ENCODE measurements around the gene PLPP6.

PLPP6 gene

DNA sequence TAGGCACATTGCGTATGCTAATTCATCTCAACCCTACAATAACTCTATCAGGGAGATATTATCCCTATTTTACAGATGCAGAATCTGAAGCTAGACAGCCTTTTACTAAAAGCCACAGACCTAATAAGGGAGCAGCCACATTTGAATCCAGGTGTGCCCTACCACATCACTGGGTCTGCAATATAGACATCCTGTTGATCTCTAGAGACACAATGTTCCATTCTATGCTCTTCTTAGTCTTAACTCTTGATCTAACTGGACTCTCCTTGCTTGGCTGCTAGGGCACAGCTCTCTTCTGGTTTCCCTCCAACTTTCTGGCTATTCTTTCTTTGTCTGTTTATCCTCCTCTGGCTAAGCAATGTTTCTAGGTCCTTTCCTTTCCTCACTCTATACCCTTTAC lies 5.6 kb downstream of the PLPP6 start:
- H3K4me3 ChIP-seq (replicated peaks in 1 of 2; ENCODE audit: low read depth in 2 of 2, low read length in 2 of 2): no peak overlapping the region
- TF ChIP-seq, protein P1, sequence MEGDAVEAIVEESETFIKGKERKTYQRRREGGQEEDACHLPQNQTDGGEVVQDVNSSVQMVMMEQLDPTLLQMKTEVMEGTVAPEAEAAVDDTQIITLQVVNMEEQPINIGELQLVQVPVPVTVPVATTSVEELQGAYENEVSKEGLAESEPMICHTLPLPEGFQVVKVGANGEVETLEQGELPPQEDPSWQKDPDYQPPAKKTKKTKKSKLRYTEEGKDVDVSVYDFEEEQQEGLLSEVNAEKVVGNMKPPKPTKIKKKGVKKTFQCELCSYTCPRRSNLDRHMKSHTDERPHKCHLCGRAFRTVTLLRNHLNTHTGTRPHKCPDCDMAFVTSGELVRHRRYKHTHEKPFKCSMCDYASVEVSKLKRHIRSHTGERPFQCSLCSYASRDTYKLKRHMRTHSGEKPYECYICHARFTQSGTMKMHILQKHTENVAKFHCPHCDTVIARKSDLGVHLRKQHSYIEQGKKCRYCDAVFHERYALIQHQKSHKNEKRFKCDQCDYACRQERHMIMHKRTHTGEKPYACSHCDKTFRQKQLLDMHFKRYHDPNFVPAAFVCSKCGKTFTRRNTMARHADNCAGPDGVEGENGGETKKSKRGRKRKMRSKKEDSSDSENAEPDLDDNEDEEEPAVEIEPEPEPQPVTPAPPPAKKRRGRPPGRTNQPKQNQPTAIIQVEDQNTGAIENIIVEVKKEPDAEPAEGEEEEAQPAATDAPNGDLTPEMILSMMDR (IDR thresholded peaks at IDR 0.05; ENCODE audit: low read depth, low read length): no peak
- DNase-seq (ENCODE audit: low read depth in 2 of 2): no peak

DNA sequence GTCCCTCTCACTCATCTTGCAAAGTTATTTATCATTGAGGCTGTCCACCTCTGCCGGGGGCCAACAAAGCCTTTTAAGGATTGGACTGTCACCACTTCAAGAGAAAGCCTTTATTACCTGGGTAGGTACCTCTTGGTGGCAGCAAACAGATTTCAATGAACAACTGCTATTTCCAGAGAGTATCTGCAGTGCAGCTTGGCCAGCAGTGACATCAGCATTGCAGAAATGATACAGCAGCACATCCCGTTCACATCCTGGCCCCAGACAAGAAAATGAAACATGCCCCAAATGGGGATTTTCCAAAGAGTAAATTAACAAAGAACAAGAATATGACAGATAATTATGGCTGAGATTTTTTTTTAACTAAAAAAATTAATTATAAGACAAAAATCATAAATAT lies 6.5 kb downstream of the PLPP6 start:
- H3K4me3 ChIP-seq (replicated peaks in 1 of 2; ENCODE audit: low read depth in 2 of 2, low read length in 2 of 2): no peak overlapping the region
- DNase-seq (ENCODE audit: low read depth in 2 of 2): no peak
- TF ChIP-seq, protein P1 (IDR thresholded peaks at IDR 0.05; ENCODE audit: low read depth, low read length): no peak

DNA sequence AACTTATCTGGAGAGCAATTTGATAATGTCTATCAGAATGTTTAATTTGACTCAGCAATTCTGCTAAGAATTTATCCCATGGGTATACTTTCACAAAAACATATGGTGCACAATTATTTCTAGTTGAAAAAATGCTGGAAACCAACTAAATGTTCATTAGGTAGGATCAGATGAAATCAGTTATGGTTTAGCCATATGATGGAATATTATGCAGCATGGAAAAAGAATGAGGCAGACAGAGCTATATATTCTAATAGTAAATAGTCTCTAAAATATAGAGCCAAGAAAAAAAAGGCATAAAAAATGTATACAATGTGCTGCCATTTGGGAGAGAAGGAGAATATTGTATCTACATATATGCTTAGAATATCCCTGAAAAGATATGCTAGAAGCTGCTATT lies 7.8 kb downstream of the PLPP6 start:
- DNase-seq (ENCODE audit: low read depth in 2 of 2): no peak
- TF ChIP-seq, protein P1 (IDR thresholded peaks at IDR 0.05; ENCODE audit: low read depth, low read length): no peak
- no peak overlapping the region for H3K4me3 ChIP-seq (replicated peaks in 1 of 2; ENCODE audit: low read depth in 2 of 2, low read length in 2 of 2)

DNA sequence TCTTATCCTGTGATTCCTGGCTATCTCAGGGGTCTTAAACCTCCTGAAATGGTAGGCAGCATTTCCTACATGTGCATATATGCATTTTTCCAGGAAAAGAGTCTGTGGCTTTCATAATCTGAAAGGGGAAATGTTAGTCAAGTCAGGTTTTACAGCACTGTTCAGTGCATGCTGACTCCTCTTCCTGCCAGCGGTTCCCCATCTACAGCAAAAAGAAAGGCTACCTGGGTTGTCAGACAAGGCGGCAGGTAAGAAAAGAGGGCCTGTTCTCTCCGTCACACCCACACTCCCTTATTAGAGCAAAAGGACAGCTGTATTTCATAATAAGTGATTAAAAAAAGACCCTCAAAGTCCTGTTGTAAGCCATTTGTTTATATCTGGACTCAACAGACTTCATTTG lies 8.5 kb downstream of the PLPP6 start:
- H3K4me3 ChIP-seq (replicated peaks in 1 of 2; ENCODE audit: low read depth in 2 of 2, low read length in 2 of 2): no peak overlapping the region
- TF ChIP-seq, protein P1 (IDR thresholded peaks at IDR 0.05; ENCODE audit: low read depth, low read length): no peak
- DNase-seq (ENCODE audit: low read depth in 2 of 2): no peak

DNA sequence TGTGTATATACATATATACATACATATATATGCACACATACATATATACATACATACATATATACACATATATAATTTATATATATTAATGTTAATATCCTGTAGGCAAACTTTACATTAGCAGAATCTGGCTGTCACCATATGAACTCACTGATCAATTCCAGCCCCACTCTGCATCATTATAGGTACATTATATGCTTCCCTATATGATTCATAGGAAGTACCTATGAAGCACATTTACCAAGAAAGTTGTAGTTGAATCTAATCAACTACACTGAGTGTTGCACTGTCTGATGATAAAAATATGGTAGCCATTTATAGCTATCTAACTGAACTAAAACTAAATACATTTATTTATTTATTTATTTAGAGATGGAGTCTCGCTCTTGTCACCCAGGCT lies 9.6 kb downstream of the PLPP6 start:
- TF ChIP-seq, protein P1 (IDR thresholded peaks at IDR 0.05; ENCODE audit: low read depth, low read length): no peak
- DNase-seq (ENCODE audit: low read depth in 2 of 2): no peak
- H3K4me3 ChIP-seq (replicated peaks in 1 of 2; ENCODE audit: low read depth in 2 of 2, low read length in 2 of 2): no peak overlapping the region

DNA sequence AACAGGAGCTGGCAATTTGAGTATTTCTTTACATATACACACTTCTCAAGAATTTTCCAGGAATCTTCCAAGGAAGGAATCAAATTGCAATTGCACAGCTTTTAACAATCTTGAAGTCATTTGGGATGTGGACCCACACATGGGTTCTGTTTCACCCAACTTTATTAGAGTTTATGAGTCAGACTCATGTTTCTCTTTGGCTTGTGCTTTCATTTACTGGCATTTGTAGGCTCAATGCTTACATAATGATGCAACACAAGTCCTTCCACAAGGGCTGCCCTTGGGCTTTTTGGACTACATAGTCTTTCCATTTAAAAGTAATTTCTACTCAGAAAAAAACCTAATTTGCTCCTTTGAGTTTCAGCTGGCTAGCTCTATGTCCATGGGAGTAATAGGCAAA lies 12.7 kb downstream of the PLPP6 start:
- peak; percentile 66 to 74 for DNase-seq (ENCODE audit: low read depth in 2 of 2)
- H3K4me3 ChIP-seq (replicated peaks in 1 of 2; ENCODE audit: low read depth in 2 of 2, low read length in 2 of 2): no peak overlapping the region
- TF ChIP-seq, protein P1 (IDR thresholded peaks at IDR 0.05; ENCODE audit: low read depth, low read length): no peak

DNA sequence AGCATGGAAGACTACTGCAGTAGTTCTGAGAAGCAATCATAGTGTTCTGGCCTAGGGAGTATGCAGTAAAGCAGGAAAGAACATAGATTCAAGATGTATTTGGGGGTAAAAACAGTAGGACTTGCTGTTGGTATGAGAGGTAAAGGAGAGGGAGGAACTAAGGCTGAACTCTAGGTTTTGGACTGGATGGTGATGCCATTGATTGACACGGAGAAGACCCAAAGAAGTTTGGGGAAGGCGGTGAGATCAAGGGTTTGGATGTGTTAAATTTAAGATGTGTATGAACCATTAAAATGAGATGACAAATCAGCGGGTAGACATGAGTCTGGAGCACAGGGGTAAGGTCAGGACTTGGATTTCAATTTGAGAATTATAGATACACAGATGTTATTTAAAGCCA lies 15.3 kb downstream of the PLPP6 start:
- no peak overlapping the region for H3K4me3 ChIP-seq (replicated peaks in 1 of 2; ENCODE audit: low read depth in 2 of 2, low read length in 2 of 2)
- no peak for DNase-seq (ENCODE audit: low read depth in 2 of 2)
- TF ChIP-seq, protein P1 (IDR thresholded peaks at IDR 0.05; ENCODE audit: low read depth, low read length): no peak
